Activated T-helper 2 cell treated with anti-CD3 and anti-CD28 coated beads, Interferon-gamma antibody, Interleukin-2, Interleukin-4, amounts not matched to agents 10 μg/mL and 5 μg/mL and 100 μg/mL, durations not matched to agents 14 hours and 24 hours and 36 hours (primary cell): ENCODE measurements around the gene DNAJC30. TPM values are rescaled to one million over a fixed set of nuclear protein-coding genes. Genes with fewer than 3 reads are reported as not detected.

Experiments
- DNase-seq: peaks from one replicate; pipeline ENCODE4 v3.0.0; 2021; ENCODE audit warnings: low spot score
- H3K27ac Mint-ChIP-seq: one replicate; pipeline ENCODE4 v1.8.0; 2021; ENCODE audit warnings: mixed read lengths
- H3K27me3 Mint-ChIP-seq: one replicate; pipeline ENCODE4 v1.8.0; 2021; ENCODE audit warnings: low read depth, mixed read lengths
- H3K36me3 Mint-ChIP-seq: one replicate; pipeline ENCODE4 v1.8.0; 2021; ENCODE audit warnings: low read depth, mixed read lengths
- H3K4me1 Mint-ChIP-seq: one replicate; pipeline ENCODE4 v1.8.0; 2021; ENCODE audit warnings: low read depth, mixed read lengths
- H3K4me3 Mint-ChIP-seq: one replicate; pipeline ENCODE4 v1.8.0; 2021; ENCODE audit warnings: low read depth, mild to moderate bottlenecking, moderate library complexity, mixed read lengths
- H3K9me3 Mint-ChIP-seq: one replicate; pipeline ENCODE4 v1.8.0; 2021; ENCODE audit warnings: mixed read lengths
- intact Hi-C: fragments of 100-400 bp; cut with micrococcal nuclease; formaldehyde crosslinking; loops from one replicate; pipeline ENCODE4 v1.15.1; 2023
- total RNA-seq: library from RNA; stranded (reverse); gene quantifications from 2 replicates; pipeline ENCODE4 v1.2.3, GENCODE V29; 2022

Gene DNAJC30
- total RNA-seq, 1 donor from 2014 or later = 9.2 TPM

- Mint-ChIP-seq H3K27ac (no peak overlapping the region), H3K36me3 (peaks cover 26% of the 10 kb centered on the region), H3K4me3 (no peak overlapping the region), H3K27me3 (no peaks in the 10 kb centered on the region), H3K4me1 (no peaks in the 10 kb centered on the region), H3K9me3 (no peaks in the 10 kb centered on the region)
- intact Hi-C loops = no loop called here
- DNase-seq = no peak
Measured at GRCh38 chr7:73706126-73707044, 23.1 kb upstream of the DNAJC30 start.

GRCh38 chr7:73705551-73705920 is 22.3 kb upstream of the DNAJC30 start:
- Mint-ChIP-seq H3K9me3 (no peaks in the 10 kb centered on the region), H3K4me3 (no peak overlapping the region), H3K4me1 (no peaks in the 10 kb centered on the region), H3K27ac (no peak overlapping the region), H3K27me3 (no peaks in the 10 kb centered on the region), H3K36me3 (peaks cover 27% of the 10 kb centered on the region)
- no peak for DNase-seq
- intact Hi-C loops = no loop called here

- H3K4me3 Mint-ChIP-seq = no peak overlapping the region
- DNase-seq = no peak
- intact Hi-C loops = no loop called here
- H3K27me3 Mint-ChIP-seq = no peaks in the 10 kb centered on the region
- peaks cover 27% of the 10 kb centered on the region for H3K36me3 Mint-ChIP-seq
- no peaks in the 10 kb centered on the region for H3K4me1 Mint-ChIP-seq
- H3K9me3 Mint-ChIP-seq = no peaks in the 10 kb centered on the region
- no peak overlapping the region for H3K27ac Mint-ChIP-seq
Measured at GRCh38 chr7:73704640-73705550, 21.6 kb upstream of the DNAJC30 start.

GRCh38 chr7:73703757-73704639 is 20.7 kb upstream of the DNAJC30 start:
- H3K36me3 Mint-ChIP-seq = peaks cover 27% of the 10 kb centered on the region
- no peak overlapping the region for H3K27ac Mint-ChIP-seq
- no peak overlapping the region for H3K4me3 Mint-ChIP-seq
- no peaks in the 10 kb centered on the region for H3K9me3 Mint-ChIP-seq
- DNase-seq = peak; percentile 21
- intact Hi-C loops = no loop called here
- no peaks in the 10 kb centered on the region for H3K27me3 Mint-ChIP-seq
- no peaks in the 10 kb centered on the region for H3K4me1 Mint-ChIP-seq

GRCh38 chr7:73703225-73703624 is 20.0 kb upstream of the DNAJC30 start:
- H3K36me3 Mint-ChIP-seq = peaks cover 27% of the 10 kb centered on the region
- intact Hi-C loops = no loop called here
- H3K4me3 Mint-ChIP-seq = no peak overlapping the region
- no peaks in the 10 kb centered on the region for H3K27me3 Mint-ChIP-seq
- no peak overlapping the region for H3K27ac Mint-ChIP-seq
- no peaks in the 10 kb centered on the region for H3K4me1 Mint-ChIP-seq
- no peak for DNase-seq
- no peaks in the 10 kb centered on the region for H3K9me3 Mint-ChIP-seq

- Mint-ChIP-seq H3K27me3 (no peaks in the 10 kb centered on the region), H3K27ac (no peak overlapping the region), H3K4me3 (no peak overlapping the region), H3K36me3 (peaks cover 30% of the 10 kb centered on the region), H3K9me3 (no peaks in the 10 kb centered on the region), H3K4me1 (no peaks in the 10 kb centered on the region)
- DNase-seq = no peak
- intact Hi-C loops = no loop called here
Measured at GRCh38 chr7:73702665-73703064, 19.4 kb upstream of the DNAJC30 start.

- no peaks in the 10 kb centered on the region for H3K4me1 Mint-ChIP-seq
- H3K9me3 Mint-ChIP-seq = no peaks in the 10 kb centered on the region
- H3K27ac Mint-ChIP-seq = no peak overlapping the region
- no peak overlapping the region for H3K4me3 Mint-ChIP-seq
- no peak for DNase-seq
- H3K27me3 Mint-ChIP-seq = no peaks in the 10 kb centered on the region
- H3K36me3 Mint-ChIP-seq = peaks cover 34% of the 10 kb centered on the region
- intact Hi-C loops = no loop called here
Measured at GRCh38 chr7:73702226-73702625, 19.0 kb upstream of the DNAJC30 start.

- H3K4me1 Mint-ChIP-seq = no peaks in the 10 kb centered on the region
- intact Hi-C loops = no loop called here
- no peaks in the 10 kb centered on the region for H3K27me3 Mint-ChIP-seq
- no peak overlapping the region for H3K4me3 Mint-ChIP-seq
- H3K27ac Mint-ChIP-seq = no peak overlapping the region
- H3K9me3 Mint-ChIP-seq = no peaks in the 10 kb centered on the region
- H3K36me3 Mint-ChIP-seq = peaks cover 38% of the 10 kb centered on the region
- DNase-seq = no peak
Measured at GRCh38 chr7:73701357-73701995, 18.2 kb upstream of the DNAJC30 start.

GRCh38 chr7:73700581-73701134 is 17.4 kb upstream of the DNAJC30 start:
- DNase-seq = no peak
- Mint-ChIP-seq H3K27ac (no peak overlapping the region), H3K27me3 (no peaks in the 10 kb centered on the region), H3K4me1 (no peaks in the 10 kb centered on the region), H3K36me3 (peaks cover 38% of the 10 kb centered on the region), H3K4me3 (no peak overlapping the region), H3K9me3 (no peaks in the 10 kb centered on the region)
- intact Hi-C loops = no loop called here

- H3K4me1 Mint-ChIP-seq = no peaks in the 10 kb centered on the region
- H3K36me3 Mint-ChIP-seq = peaks cover 38% of the 10 kb centered on the region
- H3K4me3 Mint-ChIP-seq = no peak overlapping the region
- no peak for DNase-seq
- H3K9me3 Mint-ChIP-seq = no peaks in the 10 kb centered on the region
- intact Hi-C loops = no loop called here
- H3K27ac Mint-ChIP-seq = no peak overlapping the region
- H3K27me3 Mint-ChIP-seq = no peaks in the 10 kb centered on the region
Measured at GRCh38 chr7:73700069-73700423, 16.8 kb upstream of the DNAJC30 start.

GRCh38 chr7:73699370-73700068 is 16.3 kb upstream of the DNAJC30 start:
- H3K27me3 Mint-ChIP-seq = no peaks in the 10 kb centered on the region
- H3K4me3 Mint-ChIP-seq = no peak overlapping the region
- DNase-seq = no peak
- H3K27ac Mint-ChIP-seq = no peak overlapping the region
- intact Hi-C loops = no loop called here
- peaks cover 42% of the 10 kb centered on the region for H3K36me3 Mint-ChIP-seq
- H3K4me1 Mint-ChIP-seq = no peaks in the 10 kb centered on the region
- no peaks in the 10 kb centered on the region for H3K9me3 Mint-ChIP-seq
